Measurements from ENCODE around the gene GYPB.
"Not testable (repeated sequence)": the region's sequence is repeated elsewhere in the genome, so short reads cannot be mapped to it uniquely, and the experiment has no call there.

DNA sequence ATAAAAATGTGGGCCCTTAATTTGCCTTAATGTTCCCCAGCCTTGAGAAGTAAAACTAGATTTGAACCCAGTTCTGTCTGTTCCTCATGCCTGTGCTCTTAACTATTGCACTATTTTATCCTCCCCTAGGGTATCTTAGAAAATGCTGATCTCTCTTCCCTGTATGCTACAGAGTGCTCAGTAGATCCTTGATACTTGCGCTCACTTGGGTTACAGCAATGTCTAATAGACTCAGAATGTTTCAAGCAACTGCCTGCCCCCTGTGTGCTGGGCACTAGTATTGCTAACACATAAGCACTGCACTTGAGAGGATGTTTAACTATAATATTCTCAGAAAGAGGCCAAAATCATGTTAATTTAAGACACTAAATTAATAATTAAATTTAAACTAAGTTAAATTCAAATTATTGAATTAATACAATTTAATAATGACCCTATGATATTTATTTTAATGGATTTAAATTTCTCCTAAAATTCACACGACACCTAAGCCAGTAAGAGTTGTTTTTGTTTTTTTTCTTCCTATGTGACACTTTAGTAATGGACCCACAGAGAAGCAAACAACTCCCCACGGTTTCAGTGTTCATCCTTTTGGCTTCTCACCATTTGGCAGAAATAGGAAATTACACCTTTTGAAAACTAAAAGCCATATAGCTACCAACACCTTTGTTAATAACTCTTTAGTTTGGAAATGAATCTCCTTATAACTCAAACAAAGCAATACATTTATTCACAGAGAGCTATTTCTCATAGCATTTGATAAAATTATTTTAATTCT is 768 bp downstream of the GYPB start:
- TF ChIP-seq, protein P1, sequence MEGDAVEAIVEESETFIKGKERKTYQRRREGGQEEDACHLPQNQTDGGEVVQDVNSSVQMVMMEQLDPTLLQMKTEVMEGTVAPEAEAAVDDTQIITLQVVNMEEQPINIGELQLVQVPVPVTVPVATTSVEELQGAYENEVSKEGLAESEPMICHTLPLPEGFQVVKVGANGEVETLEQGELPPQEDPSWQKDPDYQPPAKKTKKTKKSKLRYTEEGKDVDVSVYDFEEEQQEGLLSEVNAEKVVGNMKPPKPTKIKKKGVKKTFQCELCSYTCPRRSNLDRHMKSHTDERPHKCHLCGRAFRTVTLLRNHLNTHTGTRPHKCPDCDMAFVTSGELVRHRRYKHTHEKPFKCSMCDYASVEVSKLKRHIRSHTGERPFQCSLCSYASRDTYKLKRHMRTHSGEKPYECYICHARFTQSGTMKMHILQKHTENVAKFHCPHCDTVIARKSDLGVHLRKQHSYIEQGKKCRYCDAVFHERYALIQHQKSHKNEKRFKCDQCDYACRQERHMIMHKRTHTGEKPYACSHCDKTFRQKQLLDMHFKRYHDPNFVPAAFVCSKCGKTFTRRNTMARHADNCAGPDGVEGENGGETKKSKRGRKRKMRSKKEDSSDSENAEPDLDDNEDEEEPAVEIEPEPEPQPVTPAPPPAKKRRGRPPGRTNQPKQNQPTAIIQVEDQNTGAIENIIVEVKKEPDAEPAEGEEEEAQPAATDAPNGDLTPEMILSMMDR (IDR thresholded peaks at IDR 0.05 in 4 of 5, conservative IDR thresholded peaks at IDR 0.05 in 1 of 5), result not testable (repeated sequence)
- TF ChIP-seq POLR2A (IDR thresholded peaks at IDR 0.05), result not testable (repeated sequence)
